ENCODE results near the gene KIF4A. TPM values are rescaled to one million over a fixed set of nuclear protein-coding genes. Genes with fewer than 3 reads are reported as not detected.

KIF4A gene, protein sequence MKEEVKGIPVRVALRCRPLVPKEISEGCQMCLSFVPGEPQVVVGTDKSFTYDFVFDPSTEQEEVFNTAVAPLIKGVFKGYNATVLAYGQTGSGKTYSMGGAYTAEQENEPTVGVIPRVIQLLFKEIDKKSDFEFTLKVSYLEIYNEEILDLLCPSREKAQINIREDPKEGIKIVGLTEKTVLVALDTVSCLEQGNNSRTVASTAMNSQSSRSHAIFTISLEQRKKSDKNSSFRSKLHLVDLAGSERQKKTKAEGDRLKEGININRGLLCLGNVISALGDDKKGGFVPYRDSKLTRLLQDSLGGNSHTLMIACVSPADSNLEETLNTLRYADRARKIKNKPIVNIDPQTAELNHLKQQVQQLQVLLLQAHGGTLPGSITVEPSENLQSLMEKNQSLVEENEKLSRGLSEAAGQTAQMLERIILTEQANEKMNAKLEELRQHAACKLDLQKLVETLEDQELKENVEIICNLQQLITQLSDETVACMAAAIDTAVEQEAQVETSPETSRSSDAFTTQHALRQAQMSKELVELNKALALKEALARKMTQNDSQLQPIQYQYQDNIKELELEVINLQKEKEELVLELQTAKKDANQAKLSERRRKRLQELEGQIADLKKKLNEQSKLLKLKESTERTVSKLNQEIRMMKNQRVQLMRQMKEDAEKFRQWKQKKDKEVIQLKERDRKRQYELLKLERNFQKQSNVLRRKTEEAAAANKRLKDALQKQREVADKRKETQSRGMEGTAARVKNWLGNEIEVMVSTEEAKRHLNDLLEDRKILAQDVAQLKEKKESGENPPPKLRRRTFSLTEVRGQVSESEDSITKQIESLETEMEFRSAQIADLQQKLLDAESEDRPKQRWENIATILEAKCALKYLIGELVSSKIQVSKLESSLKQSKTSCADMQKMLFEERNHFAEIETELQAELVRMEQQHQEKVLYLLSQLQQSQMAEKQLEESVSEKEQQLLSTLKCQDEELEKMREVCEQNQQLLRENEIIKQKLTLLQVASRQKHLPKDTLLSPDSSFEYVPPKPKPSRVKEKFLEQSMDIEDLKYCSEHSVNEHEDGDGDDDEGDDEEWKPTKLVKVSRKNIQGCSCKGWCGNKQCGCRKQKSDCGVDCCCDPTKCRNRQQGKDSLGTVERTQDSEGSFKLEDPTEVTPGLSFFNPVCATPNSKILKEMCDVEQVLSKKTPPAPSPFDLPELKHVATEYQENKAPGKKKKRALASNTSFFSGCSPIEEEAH
- total RNA-seq (2022; extraction: Qiagen RNA extraction): 23.8 to 29.9 TPM (median 27.9 TPM) in 5 replicates

DNA sequence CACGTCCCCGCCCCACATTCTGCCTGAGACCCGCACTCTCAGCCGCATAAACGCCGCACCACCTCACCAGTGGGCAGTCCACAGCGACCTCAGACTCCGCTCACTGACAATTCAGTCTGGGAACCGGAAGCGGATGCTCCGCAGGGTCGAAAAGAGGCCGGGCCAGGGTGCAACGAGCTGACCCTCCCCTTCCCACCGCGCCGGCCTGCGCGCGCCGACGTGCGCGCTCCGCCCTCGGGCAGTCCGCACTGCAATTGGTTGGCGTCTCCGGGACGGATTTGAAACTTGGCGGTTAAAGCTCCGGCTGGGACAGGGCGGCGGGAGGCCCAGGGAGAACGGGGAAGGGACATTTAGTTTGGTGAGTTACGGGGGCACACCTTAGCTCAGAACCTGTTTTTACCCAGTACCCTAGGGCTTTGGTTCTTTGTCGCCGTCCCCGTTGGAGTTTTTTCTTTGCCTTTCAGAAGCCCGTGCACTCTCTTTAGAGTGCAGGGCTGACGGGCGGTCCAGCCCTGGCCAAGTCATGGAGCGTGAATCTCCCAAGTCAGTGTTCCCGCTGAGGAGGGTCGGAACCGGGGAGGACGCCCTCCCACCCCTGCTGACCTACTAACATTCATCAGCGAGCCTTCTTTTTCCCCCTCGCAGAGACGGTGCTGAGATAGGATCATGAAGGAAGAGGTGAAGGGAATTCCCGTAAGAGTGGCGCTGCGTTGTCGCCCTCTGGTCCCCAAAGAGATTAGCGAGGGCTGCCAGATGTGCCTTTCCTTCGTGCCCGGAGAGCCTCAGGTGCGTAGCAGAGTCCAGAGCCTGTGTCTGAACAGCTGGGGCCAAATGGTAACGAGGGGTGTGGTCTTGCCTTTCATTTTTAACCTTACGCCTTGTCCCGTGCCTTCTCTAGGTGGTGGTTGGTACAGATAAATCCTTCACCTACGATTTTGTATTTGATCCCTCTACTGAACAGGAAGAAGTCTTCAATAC, at the start of gene KIF4A, which contains the start of gene PDZD11:
KIF4A (plus strand) TSS at position 312 of the 978 bp plus-strand sequence; CDS start at position 667, 355 bp downstream.
PDZD11 (minus strand) TSS at position 135 of the 978 bp plus-strand sequence. CDS start 586 bp downstream, outside the sequence.

DNA sequence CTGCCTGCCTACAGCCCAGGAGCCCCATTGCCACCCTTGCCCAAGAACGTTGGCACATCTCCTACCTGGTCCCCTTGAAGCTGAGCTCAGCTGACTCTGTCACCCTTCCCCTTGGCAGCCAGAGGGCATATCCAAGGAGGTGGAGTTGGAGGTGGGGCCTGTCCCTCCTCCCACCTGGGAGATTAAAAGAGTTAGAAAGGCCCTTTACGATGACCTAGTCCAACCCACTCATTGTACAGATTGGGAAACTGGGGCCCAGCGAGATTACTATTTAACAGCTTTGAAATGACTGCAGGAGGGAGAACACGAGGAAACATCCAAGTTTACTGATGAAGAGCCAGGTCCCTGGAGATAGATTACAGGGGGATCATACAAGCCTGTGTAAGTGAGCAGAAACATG, 29.8 kb upstream of the KIF4A start, which contains the start of gene P2RY4:
P2RY4 (minus strand) TSS at position 101 of the 400 bp plus-strand sequence. CDS start 580 bp downstream, outside the sequence.

DNA sequence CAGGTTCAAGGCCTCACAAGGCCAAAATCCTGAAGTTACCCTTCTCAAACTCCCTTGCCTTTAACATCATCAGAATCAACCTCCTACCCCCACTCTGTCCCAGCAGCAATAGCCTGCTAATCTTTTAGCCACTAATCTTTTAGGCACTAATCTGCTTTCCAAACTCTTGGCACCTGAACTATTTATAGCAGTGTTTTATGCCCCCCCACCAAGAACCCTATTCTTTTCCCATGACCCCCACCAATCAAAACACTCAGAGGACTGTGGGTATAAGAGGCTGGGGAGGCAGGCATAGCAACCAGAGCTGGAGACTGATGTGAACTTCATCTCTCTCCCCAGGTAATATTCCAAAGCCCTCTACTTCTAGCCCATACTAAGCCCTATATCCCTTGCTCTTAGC, 21.9 kb upstream of the KIF4A start, which contains the start of gene ARR3:
ARR3 (plus strand) TSS at position 301 of the 400 bp plus-strand sequence. CDS start 1,052 bp downstream, outside the sequence.

DNA sequence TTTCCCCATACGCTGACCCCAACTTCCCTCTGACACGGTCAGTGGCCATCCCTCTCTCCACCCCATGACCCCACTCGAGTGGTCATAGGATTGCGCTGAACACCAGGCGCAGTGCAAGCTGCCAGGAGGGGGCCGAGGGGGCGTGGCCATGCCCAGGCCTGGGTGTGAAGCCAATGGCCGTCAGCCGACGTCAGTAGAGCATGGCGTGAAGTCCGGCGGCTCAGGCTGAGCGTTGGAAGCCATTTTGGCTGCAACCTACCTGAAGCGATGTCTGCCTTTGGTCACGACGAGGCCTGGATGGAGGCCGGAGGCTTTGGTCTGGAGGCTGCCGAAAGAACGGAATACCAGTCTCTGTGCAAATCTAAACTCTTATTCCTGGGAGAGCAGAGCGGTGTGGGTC, 8.0 kb upstream of the KIF4A start, which contains the start of gene RAB41:
RAB41 (plus strand) TSS at position 222 of the 400 bp plus-strand sequence; CDS start at position 268, 46 bp downstream.

DNA sequence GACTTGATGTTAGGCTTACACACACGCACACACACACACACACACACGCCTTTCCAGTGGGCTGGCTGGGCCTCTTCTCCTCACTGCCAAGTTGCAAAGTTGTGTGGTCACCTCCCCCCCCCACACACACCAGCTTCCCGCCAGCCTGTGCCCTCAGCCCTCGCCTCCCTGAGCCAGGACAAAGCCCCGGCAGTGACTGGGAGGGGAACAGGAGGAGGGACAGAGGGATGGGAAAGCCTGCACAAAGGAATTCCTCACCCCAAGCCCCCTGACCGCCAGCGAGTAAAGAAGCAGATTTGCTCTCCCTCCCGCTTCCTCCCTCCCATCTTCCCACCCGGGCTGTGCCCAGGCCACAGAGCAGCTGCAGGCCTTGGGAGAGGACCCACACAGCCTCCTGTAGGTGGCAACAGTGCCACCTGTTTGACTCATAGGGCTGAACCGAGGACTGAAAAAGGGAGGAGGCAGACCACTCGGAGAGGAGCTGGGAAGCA, 133.0 kb downstream of the KIF4A start, which contains the start of gene GDPD2:
GDPD2 (plus strand) TSS at position 464 of the 491 bp plus-strand sequence. CDS start 1,671 bp downstream, outside the sequence.

DNA sequence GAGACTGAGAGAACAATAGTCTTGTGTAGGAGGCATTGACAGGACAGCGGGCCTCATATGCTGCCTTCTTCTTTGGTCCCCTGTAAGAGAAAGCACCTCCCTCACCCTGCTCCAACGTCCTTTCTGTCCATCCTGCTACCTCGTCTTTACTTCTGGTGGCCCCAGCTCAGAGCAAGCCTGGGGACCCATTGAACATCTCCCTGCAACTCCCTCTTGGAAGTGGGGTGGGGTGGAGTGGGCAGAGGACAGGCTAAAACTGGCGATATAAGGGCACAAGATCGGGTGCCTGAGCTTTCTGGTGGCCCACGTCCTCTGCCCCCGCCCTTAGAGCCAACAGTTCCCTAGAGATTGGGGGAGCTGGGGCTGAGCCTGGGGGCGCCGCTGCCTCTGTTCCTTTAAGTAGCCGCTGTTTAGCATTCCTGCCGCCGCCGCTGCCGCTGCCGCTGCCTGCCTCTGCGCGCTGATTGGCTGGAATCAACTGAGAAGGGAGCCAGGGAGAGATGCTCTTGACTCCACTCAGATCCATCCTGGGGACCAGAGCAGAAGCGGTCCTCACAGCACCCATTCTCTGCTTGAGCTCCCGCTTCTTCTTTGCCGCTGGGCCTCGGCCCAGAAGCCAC, 154.5 kb downstream of the KIF4A start, which contains the start of gene DLG3:
DLG3 (plus strand) TSS at position 510 of the 620 bp plus-strand sequence. CDS start 367 bp downstream, outside the sequence.

Other genes with a start within 250 kb of the KIF4A start
- gene AWAT2, start 240.2 kb upstream of the KIF4A start, total RNA-seq (2022; extraction: Qiagen RNA extraction): not detected in 5 replicates
- gene OTUD6A, start 227.6 kb upstream of the KIF4A start, total RNA-seq (2022; extraction: Qiagen RNA extraction): not detected in 5 replicates
- 59.9 to 70.4 TPM (median 64.4 TPM) in 5 replicates for gene IGBP1, start 156.7 kb upstream of the KIF4A start, total RNA-seq (2022; extraction: Qiagen RNA extraction)
- not detected in 5 replicates for gene DGAT2L6, start 112.6 kb upstream of the KIF4A start, total RNA-seq (2022; extraction: Qiagen RNA extraction)
- gene AWAT1, start 55.4 kb upstream of the KIF4A start, total RNA-seq (2022; extraction: Qiagen RNA extraction): not detected in 5 replicates
- not detected in 5 replicates for gene P2RY4, start 29.9 kb upstream of the KIF4A start, total RNA-seq (2022; extraction: Qiagen RNA extraction)
- gene ARR3, start 21.8 kb upstream of the KIF4A start, total RNA-seq (2022; extraction: Qiagen RNA extraction): not detected in 5 replicates
- gene RAB41, start 7.9 kb upstream of the KIF4A start, total RNA-seq (2022; extraction: Qiagen RNA extraction): not detected in 5 replicates
- gene PDZD11, start 177 bp upstream of the KIF4A start, total RNA-seq (2022; extraction: Qiagen RNA extraction): 87.1 to 110 TPM (median 90.8 TPM) in 5 replicates
- 0.03 to 0.11 TPM (median 0.07 TPM) in 5 replicates for gene GDPD2, start 133.2 kb downstream of the KIF4A start, total RNA-seq (2022; extraction: Qiagen RNA extraction)
- 5.0 to 9.5 TPM (median 8.4 TPM) in 5 replicates for gene DLG3, start 154.7 kb downstream of the KIF4A start, total RNA-seq (2022; extraction: Qiagen RNA extraction)

All from A549 treated with dexamethasone at 1 μM for 4 hours (cell line).